Left lung (tissue), 10 donors: ENCODE measurements around the gene ZNF276. TPM values are rescaled to one million over a fixed set of nuclear protein-coding genes. Genes with fewer than 3 reads are reported as not detected.

Source experiments
- ATAC-seq: fragments of 200-7000 bp; cut with Tn5 transposase; one replicate; pipeline ENCODE4 v1.9.1; 2020; ENCODE audit warnings: moderate library complexity
- DNase-seq, 4 donors: peaks; one replicate each; pipeline ENCODE4 v3.0.0-alpha.2; 2013 to 2020
- H3K27ac ChIP-seq, 2 donors: fragments of 200-600 bp; sonication (generic) in 1 of 2; one replicate each; pipeline versions ENCODE4 v1.5.0 to v1.8.0; 2020 to 2021
- H3K27me3 ChIP-seq, 2 donors: fragments of 200-600 bp; sonication (generic) in 1 of 2; one replicate each; pipeline versions ENCODE4 v1.5.0 to v1.8.0; 2020 to 2021
- H3K36me3 ChIP-seq, 2 donors: fragments of 200-600 bp; sonication (generic) in 1 of 2; one replicate each; pipeline versions ENCODE4 v1.5.0 to v1.8.0; 2020 to 2021
- H3K4me1 ChIP-seq, 2 donors: fragments of 200-600 bp; one replicate each; pipeline ENCODE4 v1.8.0; 2021
- H3K4me3 ChIP-seq, 2 donors: fragments of 200-600 bp; sonication (generic) in 1 of 2; one replicate each; pipeline versions ENCODE4 v1.5.0 to v1.8.0; 2020 to 2021; ENCODE audit warnings: mild to moderate bottlenecking in 1 of 2
- H3K9me3 ChIP-seq, 2 donors: fragments of 200-600 bp; sonication (generic) in 1 of 2; one replicate each; pipeline versions ENCODE4 v1.5.0 to v1.8.0; 2020 to 2021
- CTCF ChIP-seq, 2 donors: fragments of 200-600 bp; sonication (generic) in 1 of 2; IDR thresholded peaks; one replicate each; pipeline versions ENCODE4 v1.5.0 to v1.8.0; 2021; ENCODE audit warnings: antibody characterized with exemption in 2 of 2
- intact Hi-C, 2 donors: fragments of 100-400 bp; cut with DNase I; formaldehyde crosslinking; loops; one replicate each; pipeline versions ENCODE4 v1.11.2 to v1.14.2; 2022
- polyA plus RNA-seq, 6 donors: library from polyadenylated mRNA; unstranded; fragments of 120-200 nt; gene quantifications; one replicate each; pipeline ENCODE4 v1.2.1, GENCODE V29; 2013; ENCODE audit not compliant: insufficient read length in 6 of 6
- total RNA-seq, 2 donors: library from RNA; stranded (reverse); fragmentation: NEBNext Ultra II Directional; extraction: Animal tissue kit (Norgen Biotek cat#: 25700); gene quantifications; one replicate each; pipeline ENCODE4 v1.2.1, GENCODE V29; 2021
- donor health status: DM: no; HTN: yes; CAD: no.
- donor health status: DM: no; HTN: no; CAD: no.

The ZNF276 gene
- total and polyA plus RNA-seq, 8 donors, result 22.1 to 45.2 (median 32.7) TPM

DNA sequence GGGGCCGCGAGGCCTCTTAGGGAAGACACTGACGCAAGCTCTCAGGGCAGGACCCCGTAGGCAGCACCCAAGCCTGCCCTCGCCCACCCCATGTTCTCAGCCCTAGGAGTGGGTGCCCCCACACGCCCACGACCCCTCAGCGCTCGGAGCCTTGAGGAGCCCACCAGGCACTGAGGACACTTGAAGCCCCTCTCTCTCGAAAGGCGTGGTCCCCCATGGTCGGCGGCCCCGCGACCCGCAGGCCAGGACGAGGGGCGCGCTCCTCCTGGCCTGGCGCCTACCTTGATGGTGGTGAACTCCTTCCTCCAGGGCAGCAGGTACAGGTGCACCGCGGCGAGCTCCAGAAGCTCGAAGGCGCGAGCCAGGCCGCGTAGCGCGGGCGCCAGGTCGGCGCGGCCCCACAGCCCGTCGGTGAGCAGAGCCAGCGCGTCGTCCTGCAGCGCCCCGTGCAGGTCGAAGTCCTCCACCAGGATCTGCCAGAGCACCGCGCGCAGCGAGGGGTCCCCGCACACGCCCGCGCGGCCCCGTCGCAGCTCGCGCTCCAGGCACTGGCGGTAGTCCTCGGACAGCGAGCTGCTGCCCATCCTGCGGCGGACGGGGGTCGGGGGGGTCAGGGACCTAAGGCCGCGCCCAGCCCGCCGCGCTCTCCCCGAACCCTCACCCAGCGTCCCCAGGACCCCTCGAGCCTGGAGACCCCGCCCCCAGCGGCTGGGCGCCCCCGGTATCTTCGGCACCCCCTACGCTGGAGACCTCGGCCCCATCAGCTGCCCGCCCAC, 20.5 kb upstream of the ZNF276 start:
- H3K4me3 ChIP-seq, result peak overlapping the region; percentile 66 to 68
- intact Hi-C loops, result no loop called here
- H3K27ac ChIP-seq, result peak overlapping the region; percentile 82 to 88
- no peaks in the 10 kb centered on the region for H3K27me3 ChIP-seq
- peaks cover 6 to 37% of the 10 kb centered on the region in 2 donors for H3K4me1 ChIP-seq
- peaks cover 0 to 26% of the 10 kb centered on the region in 2 donors for H3K36me3 ChIP-seq
- no peak for TF ChIP-seq CTCF (IDR thresholded peaks at IDR 0.05)
- H3K9me3 ChIP-seq, result no peaks in the 10 kb centered on the region
- ATAC-seq (peak; percentile 56), DNase-seq (peak in 3 of 4 donors; percentile 69 to 88 (median 71))

- intact Hi-C loops, result no loop called here
- H3K4me1 ChIP-seq, result peaks cover 6 to 37% of the 10 kb centered on the region in 2 donors
- H3K9me3 ChIP-seq, result no peaks in the 10 kb centered on the region
- DNase-seq (peak; percentile 78 to 97 (median 92)), ATAC-seq (peak; percentile 81)
- H3K27ac ChIP-seq, result peak within 1 kb of the TSS; percentile 82 to 88
- H3K27me3 ChIP-seq, result no peaks in the 10 kb centered on the region
- peaks cover 0 to 17% of the 10 kb centered on the region in 2 donors for H3K36me3 ChIP-seq
- H3K4me3 ChIP-seq, result peak within 1 kb of the TSS; percentile 66 to 68
- no peak for TF ChIP-seq CTCF (IDR thresholded peaks at IDR 0.05)
Observed at GRCh38 chr16:89701425-89702406, 19.6 kb upstream of the ZNF276 start, which contains the start of gene SPATA2L. TSS of gene SPATA2L (minus strand) at chr16:89701705. CDS start at chr16:89701232, 473 bp downstream.

DNA sequence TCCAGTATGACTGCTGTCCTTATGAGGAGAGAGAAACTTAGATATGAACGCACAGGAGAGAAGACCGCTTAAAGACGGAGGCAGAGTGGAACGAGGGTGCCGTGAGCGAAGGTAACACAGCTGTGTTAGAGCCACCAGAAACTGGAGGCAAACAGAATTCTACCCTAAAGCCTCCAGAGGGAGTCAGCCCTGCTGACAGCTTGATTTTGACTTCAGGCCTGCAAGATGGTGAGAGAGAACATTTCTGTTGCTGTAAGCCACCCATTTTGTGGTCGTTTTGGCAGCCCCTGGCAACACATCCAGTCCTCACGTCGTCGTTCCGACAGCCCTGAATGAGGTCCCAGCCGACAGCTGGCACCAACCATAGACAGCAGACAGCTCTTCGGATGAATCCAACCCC, 17.1 kb upstream of the ZNF276 start:
- DNase-seq (no peak), ATAC-seq (no peak)
- TF ChIP-seq CTCF (IDR thresholded peaks at IDR 0.05), result no peak
- Histone ChIP-seq H3K27me3 (no peaks in the 10 kb centered on the region), H3K4me3 (no peak overlapping the region), H3K4me1 (peaks cover 6 to 35% of the 10 kb centered on the region in 2 donors), H3K9me3 (no peaks in the 10 kb centered on the region), H3K27ac (no peak overlapping the region), H3K36me3 (peaks cover 0 to 21% of the 10 kb centered on the region in 2 donors)
- intact Hi-C loops, result no loop called here

GRCh38 chr16:89705006-89705405, 16.3 kb upstream of the ZNF276 start:
- no peak for ATAC-seq
- TF ChIP-seq CTCF (IDR thresholded peaks at IDR 0.05), result no peak
- H3K4me3 ChIP-seq, result no peak overlapping the region
- no peak overlapping the region for H3K27ac ChIP-seq
- no peaks in the 10 kb centered on the region for H3K9me3 ChIP-seq
- H3K4me1 ChIP-seq, result peaks cover 6 to 28% of the 10 kb centered on the region in 2 donors
- no peaks in the 10 kb centered on the region for H3K27me3 ChIP-seq
- peaks cover 0 to 28% of the 10 kb centered on the region in 2 donors for H3K36me3 ChIP-seq
- intact Hi-C loops, result loop anchor here in 1 of 2 donors (5.0 kb wide), 1 partner anchor 87 kb away; no protein-coding TSS in a partner anchor
- no peak for DNase-seq
